MCF 10A (cell line): ENCODE data around the gene CBY2. TPM values are rescaled to one million over a fixed set of nuclear protein-coding genes. Genes with fewer than 3 reads are reported as not detected.

Experiments used
- BruUV-seq: library from RNA; stranded (reverse); fragments of 400-500 nt; replicated peaks from 2 replicates; lab custom pipeline; 2021; lab: Mats Ljungman, UMichigan
- CTCF ChIA-PET: fragments of 300-600 bp; sonication (Branson Sonifier 250); formaldehyde crosslinking; extraction: SDS; loops from one replicate; lab custom pipeline; 2021; ENCODE audit warnings: antibody characterized with exemption, inconsistent platforms; lab: Yijun Ruan, JAX
- POLR2A ChIA-PET: fragments of 300-600, 350-650 bp; sonication (Branson Sonifier 250); formaldehyde crosslinking; extraction: SDS; loops from one replicate; lab custom pipeline; 2020; ENCODE audit warnings: antibody characterized with exemption, inconsistent platforms; lab: Yijun Ruan, JAX
- DNase-seq: peaks from one replicate; pipeline ENCODE4 v3.0.0-alpha.2; 2018; ENCODE audit not compliant: unreplicated experiment
- H3K27ac Mint-ChIP-seq: one replicate; pipeline ENCODE4 v1.8.0; 2022; ENCODE audit warnings: mild to moderate bottlenecking, low read depth, mixed read lengths; ENCODE audit not compliant: unreplicated experiment
- H3K27me3 Mint-ChIP-seq: one replicate; pipeline ENCODE4 v1.8.0; 2022; ENCODE audit warnings: mixed read lengths; ENCODE audit not compliant: insufficient read depth, unreplicated experiment
- H3K36me3 Mint-ChIP-seq: one replicate; pipeline ENCODE4 v1.8.0; 2022; ENCODE audit warnings: mild to moderate bottlenecking, moderate library complexity, mixed read lengths; ENCODE audit not compliant: insufficient read depth, unreplicated experiment
- H3K4me1 Mint-ChIP-seq: one replicate; pipeline ENCODE4 v1.8.0; 2022; ENCODE audit warnings: mixed read lengths; ENCODE audit not compliant: insufficient read depth, unreplicated experiment
- H3K4me3 Mint-ChIP-seq: one replicate; pipeline ENCODE4 v1.8.0; 2022; ENCODE audit warnings: mild to moderate bottlenecking, moderate library complexity, mixed read lengths; ENCODE audit not compliant: unreplicated experiment
- H3K9me3 Mint-ChIP-seq: one replicate; pipeline ENCODE4 v1.8.0; 2022; ENCODE audit warnings: mixed read lengths; ENCODE audit not compliant: unreplicated experiment
- intact Hi-C: fragments of 100-400 bp; cut with micrococcal nuclease; formaldehyde crosslinking; loops from 2 replicates; pipeline ENCODE4 v1.14.1; 2022
- total RNA-seq: library from RNA; stranded (reverse); gene quantifications from 2 replicates; pipeline ENCODE4 v1.2.3, GENCODE V29; 2022
- TF ChIP-seq, protein P1 (sequence below): fragments of 200-600 bp; IDR thresholded peaks from one replicate; pipeline ENCODE4 v1.8.0; 2022; ENCODE audit warnings: antibody characterized with exemption, mild to moderate bottlenecking; ENCODE audit not compliant: unreplicated experiment

CBY2 gene
- total RNA-seq, 1 experiment from 2014 or later: not detected

- no TSS peak for BruUV-seq
- Mint-ChIP-seq H3K4me3 (no peak overlapping the region), H3K36me3 (no peaks in the 10 kb centered on the region), H3K9me3 (no peaks in the 10 kb centered on the region), H3K27me3 (peaks cover 81% of the 10 kb centered on the region), H3K4me1 (no peaks in the 10 kb centered on the region), H3K27ac (no peak overlapping the region)
- POLR2A ChIA-PET: no interaction called here
- TF ChIP-seq, protein P1, sequence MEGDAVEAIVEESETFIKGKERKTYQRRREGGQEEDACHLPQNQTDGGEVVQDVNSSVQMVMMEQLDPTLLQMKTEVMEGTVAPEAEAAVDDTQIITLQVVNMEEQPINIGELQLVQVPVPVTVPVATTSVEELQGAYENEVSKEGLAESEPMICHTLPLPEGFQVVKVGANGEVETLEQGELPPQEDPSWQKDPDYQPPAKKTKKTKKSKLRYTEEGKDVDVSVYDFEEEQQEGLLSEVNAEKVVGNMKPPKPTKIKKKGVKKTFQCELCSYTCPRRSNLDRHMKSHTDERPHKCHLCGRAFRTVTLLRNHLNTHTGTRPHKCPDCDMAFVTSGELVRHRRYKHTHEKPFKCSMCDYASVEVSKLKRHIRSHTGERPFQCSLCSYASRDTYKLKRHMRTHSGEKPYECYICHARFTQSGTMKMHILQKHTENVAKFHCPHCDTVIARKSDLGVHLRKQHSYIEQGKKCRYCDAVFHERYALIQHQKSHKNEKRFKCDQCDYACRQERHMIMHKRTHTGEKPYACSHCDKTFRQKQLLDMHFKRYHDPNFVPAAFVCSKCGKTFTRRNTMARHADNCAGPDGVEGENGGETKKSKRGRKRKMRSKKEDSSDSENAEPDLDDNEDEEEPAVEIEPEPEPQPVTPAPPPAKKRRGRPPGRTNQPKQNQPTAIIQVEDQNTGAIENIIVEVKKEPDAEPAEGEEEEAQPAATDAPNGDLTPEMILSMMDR: no peak
- DNase-seq: no peak
- intact Hi-C loops: no loop called here
- CTCF ChIA-PET: no interaction called here
These were observed 13.5 kb upstream of the CBY2 start for GRCh38 chr13:45688577-45688976.

DNA sequence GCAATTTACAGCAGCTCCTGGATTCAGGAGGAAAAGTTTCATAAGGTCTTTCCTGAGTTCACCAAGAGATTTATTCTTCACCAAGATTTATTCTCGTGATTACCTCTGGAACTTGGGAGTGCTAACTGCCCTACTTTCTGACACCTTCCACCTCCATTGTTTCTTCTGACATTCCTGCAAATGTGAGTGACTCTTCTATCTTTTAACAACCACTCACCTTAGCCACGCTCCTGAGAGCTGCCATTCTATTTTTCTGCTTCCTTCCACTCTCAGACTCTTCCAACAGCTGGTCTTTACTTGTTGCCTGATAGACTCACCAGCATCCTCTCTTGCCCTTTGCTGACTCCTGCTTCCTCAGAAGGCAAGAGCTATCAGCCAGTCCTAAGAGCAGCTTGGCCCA lies 11.5 kb upstream of the CBY2 start:
- H3K27me3 Mint-ChIP-seq: peaks cover 60% of the 10 kb centered on the region
- H3K4me3 Mint-ChIP-seq: no peak overlapping the region
- intact Hi-C loops: no loop called here
- no peaks in the 10 kb centered on the region for H3K9me3 Mint-ChIP-seq
- H3K27ac Mint-ChIP-seq: no peak overlapping the region
- no peaks in the 10 kb centered on the region for H3K4me1 Mint-ChIP-seq
- no peaks in the 10 kb centered on the region for H3K36me3 Mint-ChIP-seq
- no peak for DNase-seq
- BruUV-seq: no TSS peak
- TF ChIP-seq, protein P1: no peak
- CTCF ChIA-PET: interaction anchor here (0.8 kb wide), 1 partner anchor 17 kb away, joined by 5 read pairs; no protein-coding TSS in a partner anchor
- POLR2A ChIA-PET: no interaction called here

- DNase-seq: no peak
- no peaks in the 10 kb centered on the region for H3K9me3 Mint-ChIP-seq
- H3K27me3 Mint-ChIP-seq: peaks cover 54% of the 10 kb centered on the region
- BruUV-seq: no TSS peak
- H3K27ac Mint-ChIP-seq: no peak overlapping the region
- intact Hi-C loops: no loop called here
- H3K4me3 Mint-ChIP-seq: no peak overlapping the region
- ChIA-PET CTCF (interaction anchor here (0.5 to 0.8 kb wide), 4 partner anchors 8 to 597 kb away, joined by 3 to 5 read pairs (median 3); no protein-coding TSS in a partner anchor), POLR2A (interaction anchor here (1.2 kb wide), 1 partner anchor 11 kb away, joined by 3 read pairs; the partner anchor contains the start of gene CBY2)
- H3K36me3 Mint-ChIP-seq: no peaks in the 10 kb centered on the region
- no peaks in the 10 kb centered on the region for H3K4me1 Mint-ChIP-seq
- TF ChIP-seq, protein P1: no peak
These were observed 10.9 kb upstream of the CBY2 start for GRCh38 chr13:45691251-45691650.

- Mint-ChIP-seq H3K9me3 (no peaks in the 10 kb centered on the region), H3K27me3 (peaks cover 50% of the 10 kb centered on the region), H3K27ac (no peak overlapping the region), H3K4me1 (no peaks in the 10 kb centered on the region), H3K4me3 (no peak overlapping the region), H3K36me3 (no peaks in the 10 kb centered on the region)
- ChIA-PET POLR2A (interaction anchor here (1.2 kb wide), 1 partner anchor 11 kb away, joined by 3 read pairs; the partner anchor contains the start of gene CBY2), CTCF (interaction anchor here (0.6 kb wide), 2 partner anchors 321 to 596 kb away, joined by 3 read pairs; no protein-coding TSS in a partner anchor)
- TF ChIP-seq, protein P1: no peak
- DNase-seq: no peak
- intact Hi-C loops: no loop called here
- BruUV-seq: no TSS peak
These were observed 10.5 kb upstream of the CBY2 start for GRCh38 chr13:45691667-45692066.
